Measurements from ENCODE around the gene CLDN14. TPM values are rescaled to one million over a fixed set of nuclear protein-coding genes. Genes with fewer than 3 reads are reported as not detected.

The CLDN14 gene
- total RNA-seq, 1 donor from 2014 or later, result not detected

DNA sequence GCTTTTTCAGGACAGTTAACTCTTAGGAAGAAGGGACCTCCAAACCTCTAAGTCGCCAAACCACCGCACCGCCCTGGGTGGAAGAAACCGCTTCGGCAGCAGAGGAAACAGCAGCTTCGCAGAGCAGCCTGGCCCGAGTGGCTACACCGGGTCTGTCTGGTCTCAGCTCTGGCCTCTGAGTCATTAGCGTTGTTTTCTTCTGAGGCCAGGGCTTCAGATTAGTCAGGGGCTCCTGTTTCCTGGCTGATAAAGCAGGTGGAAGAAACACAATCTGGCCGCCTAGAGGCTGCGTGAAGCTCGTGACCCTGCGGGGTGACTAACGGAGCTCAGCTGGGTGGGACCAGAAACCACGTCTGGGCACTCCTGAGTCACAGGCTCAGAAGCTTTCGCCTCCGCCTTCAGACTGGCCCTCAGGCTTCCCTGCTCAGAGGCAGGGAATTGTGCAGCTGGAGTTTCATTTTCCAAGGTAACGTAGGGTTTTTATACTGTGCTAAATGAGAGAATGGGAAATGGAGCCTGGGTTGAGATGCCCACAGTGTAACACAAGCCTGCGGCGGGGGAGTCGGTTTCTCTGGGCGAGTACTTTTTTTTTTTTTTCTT, 49.9 kb downstream of the CLDN14 start:
- Histone ChIP-seq H3K36me3 (no peaks in the 10 kb centered on the region), H3F3A (ENCODE audit: low read depth) (peaks cover 6% of the 10 kb centered on the region), H2AFZ (replicated peaks) (peak overlapping the region; percentile 80), H3K4me1 (no peaks in the 10 kb centered on the region), H3K79me2 (ENCODE audit: low read depth) (no peaks in the 10 kb centered on the region), H3K27me3 (no peaks in the 10 kb centered on the region), H3K27ac (no peak overlapping the region), H3K4me3 (no peak overlapping the region), H3K4me2 (no peak overlapping the region), H3K9me3 (ENCODE audit: low read depth) (no peaks in the 10 kb centered on the region), H4K20me1 (ENCODE audit: low read depth) (no peaks in the 10 kb centered on the region), H3K9ac (no peak overlapping the region)
- Mint-ChIP-seq H3K36me3 (peaks cover 2% of the 10 kb centered on the region), H3K27me3 (ENCODE audit: insufficient read depth, low read depth) (no peaks in the 10 kb centered on the region), H3K4me3 (peak overlapping the region; percentile 58), H3K9me3 (no peaks in the 10 kb centered on the region), H3K27ac (peak overlapping the region; percentile 14), H3K4me1 (peaks cover 30% of the 10 kb centered on the region)
- peak; percentile 68 for DNase-seq (ENCODE audit: low spot score)
- TF ChIP-seq, protein P1, sequence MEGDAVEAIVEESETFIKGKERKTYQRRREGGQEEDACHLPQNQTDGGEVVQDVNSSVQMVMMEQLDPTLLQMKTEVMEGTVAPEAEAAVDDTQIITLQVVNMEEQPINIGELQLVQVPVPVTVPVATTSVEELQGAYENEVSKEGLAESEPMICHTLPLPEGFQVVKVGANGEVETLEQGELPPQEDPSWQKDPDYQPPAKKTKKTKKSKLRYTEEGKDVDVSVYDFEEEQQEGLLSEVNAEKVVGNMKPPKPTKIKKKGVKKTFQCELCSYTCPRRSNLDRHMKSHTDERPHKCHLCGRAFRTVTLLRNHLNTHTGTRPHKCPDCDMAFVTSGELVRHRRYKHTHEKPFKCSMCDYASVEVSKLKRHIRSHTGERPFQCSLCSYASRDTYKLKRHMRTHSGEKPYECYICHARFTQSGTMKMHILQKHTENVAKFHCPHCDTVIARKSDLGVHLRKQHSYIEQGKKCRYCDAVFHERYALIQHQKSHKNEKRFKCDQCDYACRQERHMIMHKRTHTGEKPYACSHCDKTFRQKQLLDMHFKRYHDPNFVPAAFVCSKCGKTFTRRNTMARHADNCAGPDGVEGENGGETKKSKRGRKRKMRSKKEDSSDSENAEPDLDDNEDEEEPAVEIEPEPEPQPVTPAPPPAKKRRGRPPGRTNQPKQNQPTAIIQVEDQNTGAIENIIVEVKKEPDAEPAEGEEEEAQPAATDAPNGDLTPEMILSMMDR (IDR thresholded peaks at IDR 0.05), result peak; percentile 22
- TF ChIP-seq EZH2 (IDR thresholded peaks at IDR 0.05), result no peak

DNA sequence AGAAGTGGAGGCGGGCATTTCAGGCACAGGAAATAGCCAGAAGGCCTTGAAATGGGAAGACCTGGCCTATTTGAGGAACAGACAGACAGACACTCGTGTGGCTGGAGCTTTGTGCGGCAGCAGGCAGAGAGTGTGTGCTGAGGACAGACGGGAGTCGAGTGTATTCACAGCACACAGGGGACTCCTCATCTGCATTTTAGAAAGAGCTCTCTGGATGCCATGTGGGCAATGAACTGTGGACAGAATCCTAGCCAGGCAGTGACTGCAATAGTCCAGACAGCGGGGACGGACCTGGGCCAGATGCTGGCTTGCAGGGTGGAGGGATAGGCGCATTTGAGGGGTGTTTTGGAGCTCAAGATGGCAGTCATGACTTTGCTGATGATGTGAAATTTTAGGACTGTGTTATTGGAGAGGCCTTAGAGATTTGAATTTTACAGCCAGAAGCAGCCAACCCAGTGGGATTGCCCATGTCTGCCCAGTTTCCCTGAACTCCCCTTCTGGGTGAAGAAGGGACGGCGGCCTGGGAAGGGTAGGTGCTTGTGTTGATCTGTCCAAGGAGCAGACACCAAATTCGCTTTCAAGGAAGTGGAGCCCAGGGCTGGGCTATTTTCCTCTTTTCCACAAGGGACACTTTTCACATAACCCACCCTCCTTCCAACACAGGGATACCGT, 51.0 kb downstream of the CLDN14 start:
- no peaks in the 10 kb centered on the region for H3K36me3 ChIP-seq
- H3K27me3 ChIP-seq, result no peaks in the 10 kb centered on the region
- peak overlapping the region; percentile 86 for H3K27ac Mint-ChIP-seq
- H3K4me2 ChIP-seq, result no peak overlapping the region
- H3K79me2 ChIP-seq (ENCODE audit: low read depth), result no peaks in the 10 kb centered on the region
- TF ChIP-seq, protein P1 (IDR thresholded peaks at IDR 0.05), result no peak
- TF ChIP-seq EZH2 (IDR thresholded peaks at IDR 0.05) (no peak), EZH2phosphoT487 (IDR thresholded peaks at IDR 0.05) (no peak)
- H3K27me3 Mint-ChIP-seq (ENCODE audit: insufficient read depth, low read depth), result no peaks in the 10 kb centered on the region
- no peaks in the 10 kb centered on the region for H3K9me3 Mint-ChIP-seq
- H3K27ac ChIP-seq, result no peak overlapping the region
- H3K4me1 ChIP-seq, result no peaks in the 10 kb centered on the region
- H4K20me1 ChIP-seq (ENCODE audit: low read depth), result no peaks in the 10 kb centered on the region
- H3F3A ChIP-seq (ENCODE audit: low read depth), result peaks cover 6% of the 10 kb centered on the region
- peaks cover 2% of the 10 kb centered on the region for H3K36me3 Mint-ChIP-seq
- H3K4me3 Mint-ChIP-seq, result peak overlapping the region; percentile 28
- H3K9ac ChIP-seq, result no peak overlapping the region
- H3K9me3 ChIP-seq (ENCODE audit: low read depth), result no peaks in the 10 kb centered on the region
- peaks cover 22% of the 10 kb centered on the region for H3K4me1 Mint-ChIP-seq
- H3K4me3 ChIP-seq, result no peak overlapping the region
- no peak overlapping the region for H2AFZ ChIP-seq (replicated peaks)
- no peak for DNase-seq (ENCODE audit: low spot score)

DNA sequence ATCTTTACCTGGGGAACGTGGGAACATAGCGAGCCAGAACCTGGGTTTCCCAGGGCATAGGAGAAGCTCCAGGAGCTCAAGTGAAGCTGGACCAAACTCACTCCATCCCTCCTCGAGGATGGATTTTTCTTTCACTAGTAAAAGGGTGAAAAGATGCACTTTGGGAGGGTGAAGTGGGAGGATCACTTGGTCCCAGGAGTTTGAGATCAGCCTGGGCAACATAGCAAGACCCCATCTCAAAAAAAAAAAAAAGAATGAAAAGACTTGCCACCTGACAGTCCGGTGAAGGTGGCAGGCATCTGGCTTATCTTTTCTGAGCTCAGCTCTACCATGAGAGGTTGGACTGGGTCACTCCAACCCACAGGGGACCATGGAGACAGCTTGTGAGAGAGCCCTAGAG, 52.4 kb downstream of the CLDN14 start:
- no peaks in the 10 kb centered on the region for H3K9me3 Mint-ChIP-seq
- H3K27ac Mint-ChIP-seq, result no peak overlapping the region

More for the DNA sequence above, 52.4 kb downstream of the CLDN14 start:
- TF ChIP-seq, protein P1 (IDR thresholded peaks at IDR 0.05), result no peak
- TF ChIP-seq EZH2 (IDR thresholded peaks at IDR 0.05), result no peak
- TF ChIP-seq EZH2phosphoT487 (IDR thresholded peaks at IDR 0.05), result no peak
- no peaks in the 10 kb centered on the region for H3K79me2 ChIP-seq (ENCODE audit: low read depth)
- no peaks in the 10 kb centered on the region for H3K27me3 ChIP-seq
- H3K9ac ChIP-seq, result no peak overlapping the region
- Mint-ChIP-seq H3K36me3 (peaks cover 2% of the 10 kb centered on the region), H3K4me1 (peaks cover 22% of the 10 kb centered on the region), H3K4me3 (no peak overlapping the region), H3K27me3 (ENCODE audit: insufficient read depth, low read depth) (no peaks in the 10 kb centered on the region)
- no peaks in the 10 kb centered on the region for H4K20me1 ChIP-seq (ENCODE audit: low read depth)
- H2AFZ ChIP-seq (replicated peaks), result no peak overlapping the region
- H3K4me3 ChIP-seq, result no peak overlapping the region
- H3K4me1 ChIP-seq, result peaks cover 3% of the 10 kb centered on the region
- no peak overlapping the region for H3K4me2 ChIP-seq
- H3K36me3 ChIP-seq, result no peaks in the 10 kb centered on the region
- no peaks in the 10 kb centered on the region for H3K9me3 ChIP-seq (ENCODE audit: low read depth)
- H3K27ac ChIP-seq, result no peak overlapping the region
- no peak for DNase-seq (ENCODE audit: low spot score)
- H3F3A ChIP-seq (ENCODE audit: low read depth), result peaks cover 6% of the 10 kb centered on the region

Measured in neural progenitor cell (in vitro differentiated cells).